IPS-18c (cell line): ENCODE data around the gene FLT3LG.

ENCODE experiments used
- H3K4me3 ChIP-seq: 2 replicates; pipeline ENCODE4 v1.7.0; 2013; ENCODE audit warnings: low read depth, mild to moderate bottlenecking, low read length, moderate library complexity; ENCODE audit not compliant: insufficient read depth
- H3K9me3 ChIP-seq: one replicate; pipeline ENCODE4 v1.6.1; 2013; ENCODE audit warnings: mild to moderate bottlenecking, low read length, moderate library complexity; ENCODE audit not compliant: control insufficient read depth, insufficient read depth

FLT3LG gene, protein sequence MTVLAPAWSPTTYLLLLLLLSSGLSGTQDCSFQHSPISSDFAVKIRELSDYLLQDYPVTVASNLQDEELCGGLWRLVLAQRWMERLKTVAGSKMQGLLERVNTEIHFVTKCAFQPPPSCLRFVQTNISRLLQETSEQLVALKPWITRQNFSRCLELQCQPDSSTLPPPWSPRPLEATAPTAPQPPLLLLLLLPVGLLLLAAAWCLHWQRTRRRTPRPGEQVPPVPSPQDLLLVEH

DNA sequence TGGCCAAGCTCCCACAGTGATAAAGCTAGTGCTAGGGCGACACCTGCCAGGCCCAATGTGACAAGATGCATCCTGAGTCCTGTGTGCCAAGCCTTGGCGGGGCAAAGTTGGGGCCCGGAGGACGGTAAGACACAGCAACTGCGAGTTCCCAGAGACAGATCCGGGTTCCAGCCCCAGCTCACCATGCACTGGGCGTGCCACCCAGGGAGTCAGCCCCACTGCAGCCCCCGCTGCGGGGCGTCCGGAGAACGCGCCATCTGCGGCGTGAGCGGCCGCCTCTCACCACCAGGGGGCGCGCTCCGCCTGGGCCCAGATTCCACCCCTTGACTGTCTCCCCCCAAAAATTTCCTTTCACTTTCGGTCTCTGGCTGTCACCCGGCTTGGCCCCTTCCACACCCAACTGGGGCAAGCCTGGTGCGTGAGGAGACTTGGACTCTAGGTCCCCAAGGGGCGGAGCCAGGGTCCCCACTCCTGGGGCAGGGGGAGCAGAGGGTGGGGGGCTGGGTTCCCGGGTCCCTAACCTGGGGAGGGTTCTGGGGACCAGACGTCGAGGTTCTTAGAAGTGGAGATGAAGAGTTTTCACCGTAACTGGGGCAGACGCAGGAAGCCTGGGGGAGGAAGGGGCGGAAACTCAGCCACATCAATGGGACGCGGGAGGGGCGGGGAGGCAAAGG lies at the start of gene FLT3LG:
Gene FLT3LG (plus strand): TSS at position 348 of the 674 bp plus-strand sequence. CDS start 425 bp downstream, outside the sequence.
- Histone ChIP-seq H3K9me3 (no peaks in the 10 kb centered on the region), H3K4me3 (peak within 1 kb of the TSS; percentile 46)

DNA sequence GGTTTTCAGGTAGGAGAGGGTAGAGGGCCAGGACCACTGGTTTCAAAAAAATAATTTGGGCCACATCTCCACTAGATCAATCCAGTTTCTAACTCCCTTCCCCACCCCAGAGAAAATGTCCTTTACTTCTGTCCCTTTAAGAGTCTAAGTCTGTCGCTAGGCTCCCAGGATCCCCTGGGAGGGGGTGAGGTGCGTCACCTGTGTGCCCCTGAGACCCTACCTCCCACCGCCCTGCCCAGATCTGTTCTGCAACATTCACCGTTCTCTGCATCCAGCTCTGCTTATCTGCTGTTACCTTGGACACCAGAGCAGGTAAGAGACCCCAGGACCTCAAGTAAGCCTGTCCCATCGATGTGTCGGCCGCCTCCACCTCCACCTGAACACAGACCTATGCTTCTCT lies 48.8 kb upstream of the FLT3LG start, which contains the start of gene GFY:
Gene GFY (plus strand): TSS at position 211 of the 400 bp plus-strand sequence. CDS start 1,043 bp downstream, outside the sequence.
- H3K9me3 ChIP-seq: peaks cover 2% of the 10 kb centered on the region
- H3K4me3 ChIP-seq: peak within 1 kb of the TSS; percentile 32; the same call in 1 of the 2 replicates

DNA sequence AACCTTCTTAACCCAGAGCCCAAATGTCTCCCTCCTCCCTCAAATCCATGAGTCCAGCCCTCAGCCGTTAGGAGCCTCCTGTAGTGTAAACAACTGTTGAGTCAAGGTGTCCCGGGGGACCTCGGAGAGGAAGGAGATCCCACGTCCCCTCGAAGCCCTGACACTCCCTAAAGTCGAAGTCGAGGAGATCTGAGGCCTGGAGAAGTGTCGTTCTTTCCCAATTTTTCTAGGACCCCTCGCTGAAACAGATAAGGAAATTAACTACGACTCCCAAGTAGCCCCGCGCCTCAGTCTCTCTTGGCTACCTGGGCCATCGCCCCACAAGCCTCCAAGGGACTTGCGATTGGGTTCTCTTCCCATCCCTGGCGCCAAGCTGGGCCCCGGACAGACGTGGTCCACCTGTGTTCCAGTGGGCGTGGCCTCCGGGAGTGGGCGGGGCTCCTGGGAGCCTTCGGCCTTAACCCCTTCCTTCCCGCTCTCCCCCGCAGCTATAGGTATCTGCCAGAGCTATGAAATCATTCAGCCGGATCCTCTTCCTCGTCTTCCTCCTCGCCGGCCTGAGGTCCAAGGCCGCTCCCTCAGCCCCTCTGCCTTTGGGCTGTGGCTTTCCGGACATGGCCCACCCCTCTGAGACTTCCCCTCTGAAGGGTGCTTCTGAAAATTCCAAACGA lies 48.0 kb upstream of the FLT3LG start:
- peak overlapping the region; percentile 32; the same call in 1 of the 2 replicates for H3K4me3 ChIP-seq
- H3K9me3 ChIP-seq: peaks cover 2% of the 10 kb centered on the region

DNA sequence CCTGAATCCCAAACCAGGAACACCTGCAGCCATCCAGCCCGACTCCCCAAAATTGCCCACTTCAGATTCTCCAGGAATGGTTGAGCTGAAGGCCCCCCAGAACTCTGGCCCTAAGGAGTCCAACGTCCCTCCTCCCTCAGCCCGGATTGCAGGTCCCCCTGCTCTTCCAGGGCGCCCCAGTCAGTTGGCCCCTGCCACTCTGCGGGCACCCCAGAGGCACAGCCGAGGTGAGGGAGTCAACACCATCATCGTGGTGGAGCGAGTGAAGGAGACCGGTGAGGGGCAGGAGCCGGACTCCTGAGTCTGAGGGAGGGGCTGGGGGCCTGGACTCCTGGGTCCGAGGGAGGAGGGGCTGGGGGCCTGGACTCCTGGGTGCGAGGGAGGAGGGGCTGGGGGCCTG lies 46.7 kb upstream of the FLT3LG start:
- H3K4me3 ChIP-seq: no peak overlapping the region
- H3K9me3 ChIP-seq: peaks cover 4% of the 10 kb centered on the region

DNA sequence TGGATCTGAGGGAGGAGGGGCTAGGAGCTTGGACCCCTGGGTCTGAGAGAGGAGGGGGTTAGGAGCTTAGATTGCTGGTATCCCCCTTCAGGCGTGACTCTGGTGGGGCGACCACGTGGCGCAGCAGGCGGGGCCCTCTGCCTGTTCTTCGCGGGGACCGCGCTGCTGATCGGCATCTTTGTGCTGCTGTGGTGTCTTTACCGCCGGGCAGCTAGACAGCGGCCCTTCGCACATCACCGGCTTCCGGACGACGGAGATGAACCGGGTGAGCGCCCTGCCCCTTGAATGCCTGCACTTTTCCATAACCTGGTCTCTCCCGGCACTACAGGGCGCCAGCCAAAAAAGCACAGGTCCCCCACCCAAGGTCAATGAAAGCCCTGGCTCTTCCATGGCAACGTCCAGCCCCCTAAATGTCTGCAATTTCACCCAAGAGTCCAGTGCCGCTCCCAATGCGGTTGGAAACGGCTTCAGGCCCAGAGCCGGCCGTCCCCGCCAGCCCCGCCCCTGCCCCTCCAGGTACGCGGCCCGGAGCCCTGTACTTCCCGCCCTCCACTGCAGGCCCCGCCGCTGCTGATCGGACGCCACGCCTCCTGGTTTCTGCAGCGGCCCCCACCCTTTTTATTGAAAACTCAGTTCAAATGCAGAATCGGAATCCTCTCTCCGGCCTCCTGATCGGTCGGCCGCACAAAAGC lies 46.0 kb upstream of the FLT3LG start:
- peak overlapping the region; percentile 50 for H3K4me3 ChIP-seq
- H3K9me3 ChIP-seq: peaks cover 4% of the 10 kb centered on the region

DNA sequence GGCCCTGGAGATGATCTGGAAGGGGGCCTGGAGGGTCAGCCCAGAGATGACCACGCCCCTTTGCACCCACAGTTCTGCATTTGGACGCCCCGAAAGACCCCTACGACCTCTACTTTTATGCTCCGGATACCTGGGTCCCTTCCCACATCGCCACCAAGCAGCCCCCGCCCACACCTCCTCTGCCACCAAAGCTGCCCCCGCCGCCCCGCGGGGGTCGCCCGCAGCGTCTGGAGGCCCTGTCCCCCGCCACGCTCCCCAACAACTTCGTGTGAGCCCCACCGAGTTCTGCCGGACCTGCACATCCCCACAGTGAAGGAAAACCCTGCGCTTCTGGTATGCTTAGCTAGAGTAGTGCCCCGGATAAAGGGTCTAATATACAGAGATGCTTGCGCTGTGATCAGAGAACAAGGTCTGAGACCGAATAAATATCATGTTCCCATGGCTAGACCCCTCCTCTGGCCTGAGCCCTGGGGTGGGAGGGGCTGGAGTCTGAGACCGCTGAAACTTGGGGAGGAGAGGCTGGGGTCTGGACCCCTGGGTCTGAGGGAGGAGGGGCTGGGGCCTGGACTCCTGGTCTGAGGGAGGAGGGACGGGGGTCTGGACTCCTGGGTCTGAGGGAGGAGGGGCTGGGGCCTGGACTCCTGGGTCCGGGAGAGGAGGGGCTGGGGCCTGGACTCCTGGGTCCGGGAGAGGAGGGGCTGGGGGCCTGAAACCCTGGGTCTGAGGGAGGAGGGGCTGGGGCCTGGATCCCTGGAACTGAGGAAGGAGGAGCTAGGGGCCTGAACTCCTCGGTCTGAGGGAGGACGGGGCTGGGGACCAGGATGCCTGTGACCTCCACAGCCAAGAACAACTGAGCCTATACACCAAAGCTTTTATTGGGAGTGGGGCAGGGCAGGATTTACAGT lies 45.2 kb upstream of the FLT3LG start:
- H3K4me3 ChIP-seq: peak overlapping the region; percentile 50
- peaks cover 4% of the 10 kb centered on the region for H3K9me3 ChIP-seq

DNA sequence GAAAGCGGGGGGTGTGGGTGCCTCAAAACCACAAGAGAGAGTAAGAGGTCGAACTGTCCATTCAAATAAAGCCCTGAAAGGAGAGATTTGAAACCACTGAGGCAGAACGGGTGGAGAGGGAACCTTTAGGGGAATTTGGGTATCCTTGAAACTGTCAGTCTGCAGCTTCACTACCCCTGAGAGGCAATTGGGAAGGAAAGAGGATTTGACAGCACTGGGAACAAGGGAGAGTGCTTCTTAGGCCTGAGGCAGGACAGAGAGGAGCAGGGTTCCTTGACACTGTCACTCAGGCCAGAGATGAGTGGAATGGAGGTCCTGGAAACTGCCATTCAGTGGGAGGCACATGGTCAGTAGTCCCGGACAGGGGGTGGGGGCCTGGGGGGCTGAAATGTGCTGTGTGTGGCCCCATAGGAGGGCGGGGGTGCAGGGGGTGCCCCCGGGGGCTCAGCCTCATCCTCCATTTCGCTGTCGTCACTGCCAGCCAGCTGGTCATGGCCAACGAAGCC lies 43.8 kb upstream of the FLT3LG start:
- Histone ChIP-seq H3K4me3 (no peak overlapping the region), H3K9me3 (peaks cover 2% of the 10 kb centered on the region)

DNA sequence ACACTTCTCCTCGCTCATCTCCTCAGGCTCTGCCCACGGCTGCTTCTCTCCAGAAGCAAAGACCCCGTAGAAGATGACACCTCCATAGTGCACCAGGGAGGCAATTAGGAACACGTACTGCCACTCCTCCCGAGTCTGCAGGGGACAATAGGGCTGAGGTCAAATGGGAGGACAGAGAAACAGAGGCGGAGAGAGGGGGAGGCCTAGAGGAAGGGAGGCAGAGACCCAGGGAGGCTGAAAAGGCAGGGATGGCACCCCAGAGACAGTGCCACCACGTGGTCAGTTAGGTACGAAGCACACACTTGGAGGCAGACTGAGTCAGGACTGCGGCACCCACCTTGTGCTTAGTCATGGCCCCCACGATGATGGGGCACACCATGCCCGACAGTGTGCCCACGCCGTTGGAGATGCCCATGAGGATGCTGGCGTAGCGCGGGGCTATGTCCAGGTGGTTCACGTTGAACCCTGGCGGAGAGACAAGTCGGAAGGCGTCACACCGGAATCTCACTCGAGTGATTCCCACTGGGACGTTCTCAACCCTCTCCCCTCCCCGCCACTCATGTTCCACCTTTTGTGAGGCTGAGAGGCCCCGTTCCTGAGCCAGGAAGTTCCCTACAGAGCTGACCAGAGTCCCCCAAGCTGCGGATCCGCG lies 43.2 kb upstream of the FLT3LG start:
- H3K4me3 ChIP-seq: no peak overlapping the region

DNA sequence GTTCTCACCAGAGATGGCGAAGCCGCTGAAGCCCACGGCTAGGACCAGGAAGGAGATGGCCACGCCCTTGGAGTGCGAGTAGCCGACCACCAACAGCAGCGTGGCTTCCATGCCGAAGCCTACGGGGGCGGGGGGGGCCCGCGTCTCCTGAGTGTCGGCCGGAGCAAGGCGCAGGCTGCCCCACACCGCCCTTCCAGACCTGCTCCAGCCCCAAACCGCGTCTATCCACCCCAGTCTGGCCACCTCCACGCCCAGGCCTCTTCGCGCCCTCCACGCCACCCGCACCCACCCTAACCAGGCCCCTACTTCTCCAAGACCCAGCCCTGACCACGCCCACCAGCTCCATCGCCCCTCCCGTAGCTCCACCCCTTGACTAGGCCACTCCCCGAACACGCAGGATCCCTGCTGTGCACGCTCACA lies 42.7 kb upstream of the FLT3LG start:
- Histone ChIP-seq H3K9me3 (peaks cover 2% of the 10 kb centered on the region), H3K4me3 (no peak overlapping the region)

More for the DNA sequence above, 43.2 kb upstream of the FLT3LG start:
- H3K9me3 ChIP-seq: peaks cover 2% of the 10 kb centered on the region

DNA sequence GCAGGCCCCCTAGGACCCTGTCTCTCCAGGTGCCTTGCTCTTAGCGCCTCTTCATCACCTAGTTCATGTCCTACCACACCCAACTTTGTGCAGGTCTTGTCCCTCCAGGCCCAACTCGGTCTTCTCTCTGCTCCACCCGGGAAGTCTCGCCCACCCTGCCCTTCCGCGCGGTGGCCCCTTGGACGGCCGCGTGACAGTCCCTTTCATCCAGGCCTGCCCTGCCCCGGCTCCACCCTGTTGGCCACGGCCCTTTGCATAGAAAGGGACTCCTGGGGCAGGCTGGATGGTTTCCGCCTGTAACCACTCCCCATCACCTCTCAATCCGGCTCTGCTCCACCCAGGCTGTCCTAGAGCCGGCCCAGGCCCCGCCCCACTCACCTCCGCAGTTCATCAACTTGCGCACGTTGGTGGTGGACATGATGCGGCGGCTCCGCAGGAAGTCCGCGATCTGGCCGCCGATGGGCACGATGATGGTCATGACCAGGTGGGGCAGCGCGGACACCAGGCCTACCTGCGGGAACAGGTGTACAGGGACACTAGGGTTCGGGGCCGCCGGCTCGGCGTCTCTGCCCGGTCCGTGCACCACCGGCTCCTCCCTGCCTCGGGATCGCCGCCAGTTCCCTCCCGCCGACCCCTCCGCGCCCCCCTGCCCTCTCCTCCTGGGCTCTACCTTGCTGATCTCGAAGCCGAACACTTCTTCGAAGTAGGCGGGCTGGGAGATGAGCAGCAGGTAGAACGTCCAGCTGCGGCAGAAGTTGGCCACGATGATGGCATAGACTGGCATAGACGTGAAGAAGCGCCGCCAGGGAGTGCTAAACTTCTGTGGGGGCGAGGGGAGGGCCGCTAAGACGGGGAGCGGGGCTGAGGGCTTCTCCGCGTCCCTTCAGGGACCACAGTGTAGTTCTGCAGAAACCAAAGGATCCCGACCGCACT lies 41.6 kb upstream of the FLT3LG start:
- peaks cover 2% of the 10 kb centered on the region for H3K9me3 ChIP-seq
- H3K4me3 ChIP-seq: peak overlapping the region; percentile 40

DNA sequence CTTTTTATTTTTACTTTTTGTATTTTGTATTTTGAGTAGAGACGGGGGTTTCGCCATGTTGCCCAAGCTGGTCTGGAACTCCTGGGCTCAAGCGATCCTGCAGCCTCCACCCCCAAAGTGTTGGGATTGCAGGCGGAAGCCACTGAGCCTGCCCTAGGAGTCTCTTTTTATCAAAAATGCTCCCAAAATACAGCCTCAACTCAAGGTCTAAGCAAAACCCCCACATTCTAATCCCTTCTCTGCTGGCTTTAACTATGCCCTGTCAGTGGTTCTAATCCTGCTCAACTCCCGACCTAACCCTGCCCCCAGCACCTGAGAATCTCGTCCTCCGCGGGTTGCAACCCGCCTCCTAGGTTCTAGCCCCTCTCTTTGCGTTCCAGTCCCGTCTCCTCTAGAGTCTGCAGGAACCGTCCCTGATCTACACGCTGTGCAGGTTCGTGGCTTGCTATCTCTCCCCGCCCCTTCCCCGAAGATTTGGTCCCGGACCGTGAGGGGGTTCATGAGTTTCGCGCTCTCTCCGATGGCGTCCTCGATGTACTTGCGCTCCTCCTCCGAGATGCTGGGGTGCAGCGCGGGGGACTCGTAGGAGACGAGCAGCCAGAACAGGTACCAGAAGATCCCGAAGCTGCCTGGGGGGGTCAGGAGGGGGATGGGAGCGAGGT lies 40.6 kb upstream of the FLT3LG start:
- peaks cover 2% of the 10 kb centered on the region for H3K9me3 ChIP-seq
- H3K4me3 ChIP-seq: no peak overlapping the region

DNA sequence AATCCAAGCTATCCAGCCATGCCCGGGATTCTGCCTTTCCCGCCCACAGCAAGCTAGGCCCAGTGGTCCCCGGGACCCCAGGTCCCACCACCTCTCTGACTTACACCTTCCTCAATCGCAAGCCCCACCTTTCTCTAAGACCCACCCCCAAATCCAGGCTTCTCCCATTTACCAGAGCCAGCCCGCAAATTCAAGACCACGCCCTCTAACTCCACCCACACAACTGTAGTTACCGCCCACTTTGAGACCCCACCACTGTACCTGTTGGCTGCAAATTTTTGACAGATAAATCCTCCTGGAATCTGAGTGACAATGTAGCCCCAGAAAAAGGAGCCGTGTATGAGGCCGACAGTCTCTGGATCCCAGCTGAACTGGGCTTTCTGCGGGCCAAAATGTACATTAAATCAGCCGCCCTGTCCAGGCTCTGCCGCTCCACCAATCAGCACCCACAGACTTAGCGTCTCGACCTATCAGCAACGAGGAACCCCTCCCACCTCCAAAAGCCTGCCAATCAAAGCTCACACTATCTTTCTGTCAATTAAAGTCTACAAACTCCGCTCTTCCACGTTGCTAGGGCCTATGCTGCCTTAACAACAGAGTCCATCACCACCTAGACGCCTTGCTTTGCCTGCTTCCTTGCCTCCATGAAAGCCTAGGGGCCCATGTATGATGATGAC lies 39.0 kb upstream of the FLT3LG start:
- no peak overlapping the region for H3K4me3 ChIP-seq
- peaks cover 2% of the 10 kb centered on the region for H3K9me3 ChIP-seq

DNA sequence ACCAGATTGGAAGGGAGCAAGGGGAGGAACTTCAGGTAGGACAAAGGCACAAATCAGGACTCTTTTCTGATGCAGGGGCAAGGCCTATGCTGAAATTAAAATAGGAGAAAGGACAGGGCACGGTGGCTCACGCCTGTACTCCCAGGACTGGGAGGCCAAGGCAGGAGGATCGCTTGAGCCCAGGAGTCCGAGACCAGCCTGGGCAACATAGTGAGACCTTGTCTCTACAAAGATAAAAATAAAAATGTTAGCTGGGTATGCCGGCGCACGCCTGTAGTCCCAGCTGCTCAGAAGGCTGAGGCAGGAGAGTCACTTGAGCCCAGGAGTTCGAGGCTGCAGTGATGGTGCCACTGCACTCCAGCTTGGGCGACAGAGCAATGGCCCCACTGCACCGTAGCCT lies 38.3 kb upstream of the FLT3LG start:
- Histone ChIP-seq H3K9me3 (peaks cover 2% of the 10 kb centered on the region), H3K4me3 (no peak overlapping the region)

DNA sequence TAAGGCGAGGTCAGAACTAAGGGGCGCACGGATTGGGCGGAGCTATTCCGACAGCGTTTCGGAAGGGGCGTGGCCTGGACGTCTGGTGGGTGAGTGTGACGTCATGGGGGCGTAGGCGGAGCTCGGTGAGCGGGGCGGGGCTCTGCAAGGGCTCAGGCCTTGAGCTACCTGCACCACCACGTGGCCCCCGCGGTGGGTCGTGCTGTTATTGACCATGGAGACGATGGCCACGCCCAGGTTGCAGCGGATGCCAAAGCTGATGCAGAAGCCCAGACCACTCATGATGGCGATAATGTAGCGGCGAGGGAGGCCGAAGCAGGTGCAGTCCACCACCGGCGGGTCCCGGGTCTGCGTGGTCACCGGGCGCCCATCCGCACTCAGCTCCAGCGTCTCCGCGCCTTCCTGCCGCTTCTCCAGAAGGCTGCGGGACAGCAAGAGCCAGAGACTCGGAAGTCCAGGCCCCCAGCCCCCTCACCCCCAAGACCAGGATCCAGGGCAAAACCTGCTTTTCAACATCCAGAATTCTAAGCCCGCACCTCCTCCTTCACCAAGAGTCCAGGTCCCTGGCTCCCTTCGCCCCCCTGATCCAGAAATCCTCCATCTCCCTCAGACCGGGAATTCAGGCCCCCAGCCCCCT lies 37.5 kb upstream of the FLT3LG start:
- Histone ChIP-seq H3K9me3 (peaks cover 2% of the 10 kb centered on the region), H3K4me3 (peak overlapping the region; percentile 29)
